H9 (cell line): ENCODE data around the gene BRF1. TPM values are rescaled to one million over a fixed set of nuclear protein-coding genes. Genes with fewer than 3 reads are reported as not detected.

ENCODE experiments used
- DNase-seq: peaks from one replicate; pipeline ENCODE4 v3.0.0-alpha.2; 2017
- H2AFZ ChIP-seq: one replicate; pipeline ENCODE4 v1.6.1; 2013; ENCODE audit warnings: mild to moderate bottlenecking, low read length, control low read depth, moderate library complexity
- H2AK5ac ChIP-seq: 2 replicates; pipeline ENCODE4 v1.6.1; 2013; ENCODE audit warnings: low read length, control low read depth, mixed read lengths; ENCODE audit not compliant: insufficient read length
- H2BK120ac ChIP-seq: one replicate; pipeline ENCODE4 v1.6.1; 2013; ENCODE audit warnings: low read depth, mild to moderate bottlenecking, low read length, control low read depth, inconsistent platforms; ENCODE audit not compliant: poor library complexity, severe bottlenecking
- H2BK12ac ChIP-seq: 2 replicates; pipeline ENCODE4 v1.6.1; 2013; ENCODE audit warnings: low read length, control low read depth, mixed read lengths, low read depth; ENCODE audit not compliant: insufficient read length
- H2BK15ac ChIP-seq: 2 replicates; pipeline ENCODE4 v1.6.1; 2013; ENCODE audit warnings: low read depth, low read length, control low read depth
- H2BK20ac ChIP-seq: one replicate; pipeline ENCODE4 v1.6.1; 2013; ENCODE audit warnings: low read depth, mild to moderate bottlenecking, low read length, control low read depth, inconsistent platforms; ENCODE audit not compliant: poor library complexity, severe bottlenecking
- H2BK5ac ChIP-seq: 2 replicates; pipeline ENCODE4 v1.6.1; 2013; ENCODE audit warnings: low read length, control low read depth, mixed read lengths; ENCODE audit not compliant: insufficient read length
- H3K14ac ChIP-seq: 2 replicates; pipeline ENCODE4 v1.6.1; 2013; ENCODE audit warnings: low read length, control low read depth; ENCODE audit not compliant: insufficient read depth
- H3K18ac ChIP-seq: 2 replicates; pipeline ENCODE4 v1.6.1; 2013; ENCODE audit warnings: low read depth, mild to moderate bottlenecking, mixed read lengths, low read length, control low read depth; ENCODE audit not compliant: insufficient read length
- H3K23ac ChIP-seq: 2 replicates; pipeline ENCODE4 v1.6.1; 2013; ENCODE audit warnings: low read length, control low read depth, mixed read lengths, low read depth; ENCODE audit not compliant: insufficient read length
- H3K23me2 ChIP-seq: 2 replicates; pipeline ENCODE4 v1.6.1; 2013; ENCODE audit warnings: low read depth, mild to moderate bottlenecking, mixed read lengths, low read length, control low read depth; ENCODE audit not compliant: insufficient read length, poor library complexity, severe bottlenecking
- H3K27ac ChIP-seq: 2 replicates; pipeline ENCODE4 v1.5.1; 2013; ENCODE audit warnings: low read length, control low read depth, mixed read lengths, low read depth; ENCODE audit not compliant: insufficient read length
- H3K27me3 ChIP-seq: 2 replicates; pipeline ENCODE4 v1.6.1; 2013; ENCODE audit warnings: low read length, control low read depth, inconsistent platforms; ENCODE audit not compliant: insufficient read depth
- H3K4ac ChIP-seq: 2 replicates; pipeline ENCODE4 v1.6.1; 2013; ENCODE audit warnings: low read depth, mild to moderate bottlenecking, control low read depth, inconsistent platforms, low read length, moderate library complexity
- H3K4me1 ChIP-seq: 2 replicates; pipeline ENCODE4 v1.6.1; 2013; ENCODE audit warnings: low read length, control low read depth, inconsistent platforms; ENCODE audit not compliant: insufficient read depth
- H3K4me2 ChIP-seq: 2 replicates; pipeline ENCODE4 v1.6.1; 2013; ENCODE audit warnings: low read length, control low read depth, mixed read lengths; ENCODE audit not compliant: insufficient read length, insufficient read depth
- H3K56ac ChIP-seq: 2 replicates; pipeline ENCODE4 v1.6.1; 2013; ENCODE audit warnings: low read depth, mild to moderate bottlenecking, mixed read lengths, low read length, control low read depth; ENCODE audit not compliant: insufficient read length
- H3K79me1 ChIP-seq: 2 replicates; pipeline ENCODE4 v1.6.1; 2013; ENCODE audit warnings: low read depth, mild to moderate bottlenecking, moderate library complexity, low read length, control low read depth, inconsistent platforms; ENCODE audit not compliant: insufficient read depth, poor library complexity, severe bottlenecking
- H3K79me2 ChIP-seq: 2 replicates; pipeline ENCODE4 v1.6.1; 2013; ENCODE audit warnings: low read length, control low read depth, inconsistent platforms; ENCODE audit not compliant: insufficient read depth
- H3K9ac ChIP-seq: 2 replicates; pipeline ENCODE4 v1.6.1; 2013; ENCODE audit warnings: low read length, control low read depth, mixed read lengths; ENCODE audit not compliant: insufficient read length; ENCODE audit errors: extremely low read depth
- H3K9me3 ChIP-seq: one replicate; pipeline ENCODE4 v1.6.1; 2013; ENCODE audit warnings: low read depth, low read length, inconsistent platforms; ENCODE audit not compliant: control insufficient read depth
- H3T11ph ChIP-seq: one replicate; pipeline ENCODE4 v1.6.1; 2013; ENCODE audit warnings: mild to moderate bottlenecking, low read length, control low read depth, inconsistent platforms
- H4K20me1 ChIP-seq: one replicate; pipeline ENCODE4 v1.6.1; 2013; ENCODE audit not compliant: control insufficient read depth, insufficient read length, insufficient read depth
- H4K5ac ChIP-seq: 2 replicates; pipeline ENCODE4 v1.6.1; 2013; ENCODE audit warnings: low read depth, mild to moderate bottlenecking, mixed read lengths, low read length, control low read depth; ENCODE audit not compliant: insufficient read length
- H4K8ac ChIP-seq: replicated peaks from 2 replicates; pipeline ENCODE4 v1.6.1; 2013; ENCODE audit warnings: low read length, control low read depth, mixed read lengths, low read depth; ENCODE audit not compliant: insufficient read length
- H4K91ac ChIP-seq: 2 replicates; pipeline ENCODE4 v1.6.1; 2013; ENCODE audit warnings: low read depth, mild to moderate bottlenecking, moderate library complexity, mixed read lengths, low read length, control low read depth; ENCODE audit not compliant: insufficient read length
- H3K27ac Mint-ChIP-seq, 3 experiments: 2 replicates in 2 of 3; 3 replicates in 1 of 3; pipeline ENCODE4 v1.8.0; 2020 to 2021; ENCODE audit warnings: mixed read lengths in 3 of 3, mild to moderate bottlenecking in 1 of 3, moderate library complexity in 1 of 3
- H3K27me3 Mint-ChIP-seq: 2 replicates; pipeline ENCODE4 v1.8.0; 2021; ENCODE audit warnings: low read depth, mild to moderate bottlenecking, moderate library complexity, mixed read lengths
- H3K36me3 Mint-ChIP-seq, 3 experiments: 2 replicates in 2 of 3; 3 replicates in 1 of 3; pipeline ENCODE4 v1.8.0; 2020 to 2021; ENCODE audit warnings: low read depth in 3 of 3, mixed read lengths in 3 of 3; ENCODE audit not compliant: insufficient read depth in 1 of 3
- H3K4me1 Mint-ChIP-seq, 2 experiments: 2 replicates each; pipeline ENCODE4 v1.8.0; 2020; ENCODE audit warnings: mixed read lengths in 2 of 2
- H3K4me3 Mint-ChIP-seq, 2 experiments: 2 replicates in 1 of 2; 3 replicates in 1 of 2; pipeline ENCODE4 v1.8.0; 2020 to 2021; ENCODE audit warnings: mild to moderate bottlenecking in 2 of 2, mixed read lengths in 2 of 2, moderate library complexity in 1 of 2
- H3K9me3 Mint-ChIP-seq, 2 experiments: 2 replicates in 1 of 2; 3 replicates in 1 of 2; pipeline ENCODE4 v1.8.0; 2020; ENCODE audit warnings: mild to moderate bottlenecking in 2 of 2, mixed read lengths in 2 of 2, moderate library complexity in 1 of 2
- CTCF ChIP-seq: fragments of 200-600 bp; sonication (generic); conservative IDR thresholded peaks from 3 replicates; pipeline ENCODE4 v1.8.0; 2021; ENCODE audit warnings: antibody characterized with exemption, mild to moderate bottlenecking
- WGBS: extraction: QIAGEN DNeasy Blood & Tissue Kit; methylation state at CpG from one replicate; pipeline ENCODE4 v1.1.7; 2013; ENCODE audit warnings: missing lambda C conversion rate, low lambda C conversion rate, mixed read lengths; ENCODE audit not compliant: insufficient read length; ENCODE audit errors: extremely low coverage; 5-methylcytosine and 5-hydroxymethylcytosine counted together
- total RNA-seq: library from RNA; stranded (reverse); gene quantifications from 2 replicates; pipeline ENCODE4 v1.2.1, GENCODE V29; 2021

The BRF1 gene
- total RNA-seq, 1 experiment from 2014 or later: 28.3 TPM

GRCh38 chr14:105203057-105203531 lies 97.7 kb downstream of the BRF1 start:
- Histone ChIP-seq H2BK12ac (no peak overlapping the region), H4K20me1 (no peaks in the 10 kb centered on the region), H3K18ac (no peak overlapping the region), H3T11ph (no peak overlapping the region), H2AFZ (no peak overlapping the region), H3K79me2 (no peaks in the 10 kb centered on the region), H3K23me2 (no peaks in the 10 kb centered on the region), H3K4ac (no peak overlapping the region), H2BK5ac (no peak overlapping the region), H3K56ac (no peak overlapping the region), H4K5ac (no peak overlapping the region), H3K4me1 (no peaks in the 10 kb centered on the region), H4K8ac (no peak overlapping the region), H3K23ac (no peak overlapping the region), H2BK20ac (no peak overlapping the region), H3K79me1 (no peaks in the 10 kb centered on the region), H3K4me2 (no peak overlapping the region), H3K9ac (no peak overlapping the region), H2BK120ac (no peak overlapping the region), H2AK5ac (no peak overlapping the region), H3K14ac (no peak overlapping the region), H3K27ac (no peak overlapping the region), H3K9me3 (no peaks in the 10 kb centered on the region), H2BK15ac (no peak overlapping the region), H4K91ac (no peak overlapping the region), H3K27me3 (no peaks in the 10 kb centered on the region; the same call in 1 of the 2 replicates)
- peak; percentile 97 for TF ChIP-seq CTCF
- H3K9me3 Mint-ChIP-seq: no peaks in the 10 kb centered on the region
- no CpG with 5 or more reads among the region's 18 CpGs for WGBS
- peaks cover 0 to 3% of the 10 kb centered on the region in 2 experiments; a peak in 1 of 4 replicates for H3K4me1 Mint-ChIP-seq
- H3K36me3 Mint-ChIP-seq: no peaks in the 10 kb centered on the region
- H3K27me3 Mint-ChIP-seq: peaks cover 19% of the 10 kb centered on the region
- H3K4me3 Mint-ChIP-seq: no peak overlapping the region
- peak; percentile 78 for DNase-seq
- H3K27ac Mint-ChIP-seq: no peak overlapping the region; a peak in 1 of 7 replicates
